Ovary (tissue), 3 donors: ENCODE data around the gene ATG2A.

Experiments used
- CTCF ChIP-seq, 3 donors: fragments of 450-650 bp in 2 of 3; fragments of 200-600 bp in 1 of 3; IDR thresholded peaks; one replicate each; pipeline versions ENCODE4 v1.5.1 to v1.8.0; 2016 to 2022; ENCODE audit warnings: antibody characterized with exemption in 3 of 3, mild to moderate bottlenecking in 1 of 3
- EP300 ChIP-seq: sonication (generic); formaldehyde crosslinking; IDR thresholded peaks from one replicate; pipeline ENCODE4 v1.6.1; 2017; ENCODE audit warnings: antibody characterized with exemption
- POLR2A ChIP-seq: fragments of 450-650 bp; IDR thresholded peaks from one replicate; pipeline ENCODE4 v1.6.1; 2017; ENCODE audit warnings: antibody characterized with exemption, mild to moderate bottlenecking, moderate library complexity
- donor health status: DM: no; HTN: no; CAD: no.

- TF ChIP-seq POLR2A = no peak
- TF ChIP-seq CTCF (IDR thresholded peaks at IDR 0.05) = no peak
- no peak for TF ChIP-seq EP300
Observed at GRCh38 chr11:64864473-64865285, 52.3 kb downstream of the ATG2A start.
